ENCODE measurements around the gene FICD.
A peak's percentile ranks its signal among the peaks of the same experiment; 100 is the strongest.

The FICD gene

DNA sequence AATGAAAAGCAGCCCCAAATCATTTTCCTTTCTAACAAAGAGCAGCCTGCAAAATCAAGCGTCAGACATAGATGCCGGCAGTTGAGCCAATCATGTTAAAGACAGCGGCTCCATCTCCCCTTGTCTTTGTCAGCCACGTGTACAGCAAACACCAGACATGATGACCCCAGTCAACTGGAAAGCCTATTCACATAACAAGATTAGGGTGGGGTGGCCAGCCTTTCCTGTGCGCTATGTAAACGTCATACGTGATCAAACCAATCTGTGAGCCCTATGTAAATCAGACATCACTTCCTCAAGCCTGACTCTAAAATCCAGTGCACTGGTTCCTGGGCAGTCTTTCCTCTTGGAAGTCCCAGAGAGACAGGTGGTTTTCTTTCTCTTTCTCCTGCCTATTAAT lies 9.9 kb upstream of the FICD start:
- DNase-seq, result no peak

DNA sequence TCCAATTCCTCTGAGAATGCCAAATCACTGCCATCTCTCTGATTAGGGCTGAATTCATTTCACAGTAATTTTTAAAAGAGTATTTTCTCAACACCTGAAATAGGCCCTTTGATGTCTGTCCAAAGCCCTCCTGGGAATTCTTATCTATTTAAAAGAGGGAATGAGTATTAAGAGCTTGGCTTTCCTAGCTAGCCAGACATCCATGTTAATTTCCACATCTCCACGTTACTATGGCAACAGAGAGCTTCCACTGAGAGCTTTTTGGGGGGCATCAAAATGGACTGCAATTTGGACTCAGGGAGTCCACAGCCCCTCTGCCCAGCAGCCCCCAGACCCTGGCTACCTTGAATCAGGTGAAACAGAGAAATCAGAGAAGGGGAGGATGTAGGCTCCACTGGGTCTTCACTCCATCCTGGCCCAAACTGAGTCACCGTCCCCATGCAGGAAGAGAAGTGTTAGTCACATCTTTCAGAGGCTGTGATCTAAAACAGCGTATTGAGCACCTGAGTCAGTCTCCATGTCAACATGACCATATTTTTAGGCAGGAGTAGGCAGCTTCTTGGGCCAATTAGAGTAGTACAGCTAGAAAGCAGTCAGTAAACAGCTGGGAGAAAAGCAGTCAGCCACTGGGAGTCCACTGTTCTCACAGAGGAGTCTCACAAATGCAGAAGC lies 7.0 kb upstream of the FICD start:
- no peak for DNase-seq

DNA sequence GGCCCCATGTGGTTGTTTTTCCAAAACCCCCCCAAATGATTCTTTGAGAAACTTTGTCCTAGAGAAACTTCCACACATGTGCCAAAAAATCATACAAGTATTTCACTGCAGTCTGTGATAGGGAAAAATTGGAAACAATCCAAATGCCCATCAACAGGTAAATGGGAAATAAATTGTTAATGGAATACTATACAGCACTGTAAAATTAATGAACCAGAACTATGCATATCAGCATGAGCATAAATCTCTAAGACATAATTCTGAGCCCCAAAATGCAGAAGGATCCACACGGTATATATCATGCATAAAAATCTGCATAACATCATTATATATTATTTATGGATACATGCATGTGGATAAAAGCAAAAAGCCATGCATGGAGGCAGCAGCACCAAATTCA lies 5.3 kb upstream of the FICD start:
- no peak for DNase-seq

- no peak for DNase-seq
Measured at GRCh38 chr12:108510836-108511235, 4.2 kb upstream of the FICD start.

- DNase-seq, result peak; percentile 80 to 84
Measured at GRCh38 chr12:108511633-108512540, 3.2 kb upstream of the FICD start.

GRCh38 chr12:108514468-108514972 lies 557 bp upstream of the FICD start:
- no peak for DNase-seq

DNA sequence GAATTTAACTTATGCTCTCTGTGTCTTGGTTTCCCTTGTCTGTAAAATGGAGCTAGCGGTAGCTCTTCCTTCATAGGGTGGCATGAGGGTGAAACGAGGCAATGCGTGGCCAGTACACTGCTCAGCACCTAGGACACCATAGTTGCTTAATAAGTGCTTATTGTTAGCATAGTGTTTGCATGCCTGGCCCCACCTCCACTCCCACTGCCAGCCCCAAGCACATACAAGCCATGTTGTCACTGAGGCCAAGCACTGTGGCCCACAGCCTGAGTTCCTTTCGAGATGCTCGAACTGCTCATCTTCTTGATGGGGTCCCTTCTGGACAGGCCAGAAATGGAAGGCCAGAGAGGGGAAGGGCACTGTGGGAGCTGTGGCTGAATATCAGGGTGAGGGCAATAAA lies 839 bp downstream of the FICD start:
- DNase-seq, result no peak

- no peak for DNase-seq
Measured at GRCh38 chr12:108516511-108517275, 1.6 kb downstream of the FICD start.

GRCh38 chr12:108517288-108518100 lies 2.4 kb downstream of the FICD start:
- no peak for DNase-seq

DNA sequence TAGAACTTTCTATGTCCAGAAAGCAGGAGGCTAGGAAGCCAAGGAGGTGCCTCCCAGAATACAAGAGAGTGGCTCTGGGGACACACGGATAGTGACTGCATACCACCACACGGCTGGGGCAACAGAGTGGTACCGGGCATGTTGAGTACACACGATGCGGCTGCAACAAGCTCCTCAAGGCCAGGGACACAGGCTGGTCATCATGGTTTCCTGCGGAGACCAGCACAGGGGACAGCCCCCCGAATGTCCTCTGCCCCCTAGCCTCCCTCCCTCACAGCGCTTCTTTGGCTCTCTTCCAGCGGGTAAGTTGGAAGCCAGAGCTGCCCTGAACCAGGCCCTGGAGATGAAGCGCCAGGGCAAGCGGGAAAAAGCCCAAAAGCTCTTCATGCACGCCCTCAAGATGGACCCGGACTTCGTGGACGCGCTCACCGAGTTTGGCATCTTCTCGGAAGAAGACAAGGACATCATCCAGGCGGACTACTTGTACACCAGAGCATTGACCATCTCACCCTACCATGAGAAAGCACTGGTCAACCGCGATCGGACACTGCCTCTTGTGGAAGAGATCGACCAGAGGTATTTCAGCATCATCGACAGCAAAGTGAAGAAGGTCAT lies 3.1 kb downstream of the FICD start:
- no peak for DNase-seq

GRCh38 chr12:108518716-108519496 lies 3.8 kb downstream of the FICD start:
- no peak for DNase-seq

- DNase-seq, result no peak
Measured at GRCh38 chr12:108519558-108519957, 4.5 kb downstream of the FICD start.

- DNase-seq, result no peak
Measured at GRCh38 chr12:108523365-108523764, 8.3 kb downstream of the FICD start.

DNA sequence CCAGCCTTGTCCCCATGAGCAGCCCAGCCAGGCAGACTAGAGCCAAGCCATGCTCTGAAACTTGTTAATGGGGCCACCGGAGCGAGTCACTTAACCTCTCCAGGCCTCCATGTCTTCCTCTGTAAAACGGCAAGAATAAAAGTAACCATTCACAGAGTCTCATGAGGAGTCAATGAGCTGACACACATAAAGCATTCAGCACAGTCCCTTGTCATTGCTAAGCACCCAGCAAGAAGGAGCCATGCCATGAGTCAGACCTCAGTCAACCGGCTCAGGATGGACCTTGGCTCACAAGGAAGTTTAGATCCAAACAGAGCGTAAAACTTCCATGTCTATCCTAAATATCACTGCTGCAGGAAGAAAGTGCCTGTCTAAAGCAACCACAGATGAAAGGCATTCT lies 10.6 kb downstream of the FICD start:
- DNase-seq, result no peak

DNA sequence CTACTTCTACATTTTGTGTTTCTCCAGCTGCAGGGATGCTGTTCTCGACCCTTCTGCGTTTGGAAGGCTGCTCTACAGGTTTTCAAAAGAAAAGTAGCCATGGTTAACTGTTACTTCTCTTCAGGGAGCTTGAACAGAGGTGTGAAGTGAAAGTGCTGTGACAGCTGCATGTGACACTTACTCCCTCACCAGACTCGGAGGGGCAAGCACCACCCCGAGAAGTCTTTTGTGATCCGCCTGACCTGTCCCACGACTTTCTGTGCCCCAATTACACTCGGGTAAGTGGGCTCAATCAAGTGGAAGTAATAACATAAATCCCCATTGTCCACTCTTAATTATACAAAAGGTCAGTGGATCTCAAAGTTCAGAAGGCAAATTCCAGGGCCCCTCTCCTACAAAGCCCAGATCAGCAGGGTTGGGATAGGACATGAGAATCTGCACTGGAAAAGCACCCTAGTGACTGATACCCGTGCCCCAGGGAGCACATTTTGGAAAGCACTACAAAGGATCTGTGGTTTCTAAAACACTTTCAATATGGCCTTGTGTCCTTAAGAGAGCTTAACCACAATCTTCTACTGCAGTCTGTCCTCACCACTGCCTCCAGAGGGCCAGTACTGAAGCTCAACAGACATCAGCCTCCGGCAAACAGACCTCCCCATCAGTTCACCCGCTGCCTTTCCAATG lies 11.5 kb downstream of the FICD start:
- no peak for DNase-seq

- no peak for DNase-seq
Measured at GRCh38 chr12:108527166-108527496, 12.1 kb downstream of the FICD start.

GRCh38 chr12:108530161-108530560 lies 15.1 kb downstream of the FICD start:
- no peak for DNase-seq

DNA sequence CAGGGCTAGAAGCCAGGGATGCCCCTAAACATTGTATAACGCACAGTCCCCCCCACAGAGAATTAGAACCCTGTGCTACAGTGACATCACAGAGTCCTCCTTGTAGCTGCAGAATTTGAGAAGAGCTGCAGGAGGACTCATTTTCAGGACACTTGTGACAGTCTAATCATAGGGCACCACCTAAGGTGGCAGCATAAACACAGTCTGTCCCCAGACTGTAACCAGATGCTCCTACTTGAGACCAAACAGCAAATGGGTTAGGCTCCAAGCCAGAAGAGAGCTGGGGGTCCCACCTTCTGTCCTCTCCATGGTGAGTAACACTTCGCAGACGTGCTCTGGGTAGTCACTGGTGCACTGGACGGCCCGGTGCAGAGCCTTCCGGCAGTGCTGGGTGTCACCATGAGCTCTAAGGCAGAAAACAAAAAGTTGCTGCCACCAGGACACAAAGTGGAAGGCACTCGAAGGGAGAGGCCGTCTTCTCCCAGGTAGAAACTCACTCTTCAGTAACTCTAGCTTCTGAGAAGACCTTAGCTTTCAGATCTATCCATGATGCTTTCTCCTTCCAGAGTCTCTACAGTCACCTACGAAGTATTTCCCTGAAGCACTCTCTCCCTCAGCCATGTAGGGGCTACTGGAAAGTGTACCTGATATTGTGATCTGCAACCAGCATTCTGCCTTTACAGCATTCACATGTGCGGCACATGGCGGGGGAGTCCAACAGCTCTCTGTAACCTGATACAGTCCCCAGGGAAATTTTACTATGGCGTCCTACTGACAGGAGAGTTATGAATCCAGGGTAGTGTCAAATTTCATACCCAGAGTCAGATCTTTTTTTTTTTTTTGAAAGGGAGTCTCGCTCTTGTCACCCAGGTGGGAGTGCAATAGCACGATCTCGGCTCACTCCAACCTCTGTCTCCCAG lies 17.1 kb downstream of the FICD start:
- DNase-seq, result no peak

DNA sequence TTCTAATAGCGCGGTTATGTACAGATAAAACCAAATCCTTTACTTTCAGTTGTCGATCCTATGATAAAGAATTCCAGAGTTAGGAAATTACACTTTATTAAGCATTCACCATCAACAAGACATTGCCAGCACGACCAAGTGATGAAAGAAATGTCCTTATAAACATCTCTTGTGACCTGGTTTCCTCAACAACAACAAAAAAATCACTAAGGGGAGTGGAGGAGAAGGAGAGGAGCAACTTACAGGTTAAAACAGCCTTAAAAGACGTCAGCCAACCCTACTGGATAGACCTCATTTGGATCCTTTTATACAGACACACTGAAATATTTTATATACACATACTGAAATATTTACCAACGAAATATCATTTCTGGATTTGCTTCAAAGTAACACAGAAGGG lies 23.1 kb downstream of the FICD start:
- no peak for DNase-seq

Data from stimulated activated CD4-positive, alpha-beta T cell treated with anti-CD3 and anti-CD28 coated beads, Interleukin-2, amount 100 ng/mL, for 24 hours (primary cell).